AG04450 (cell line): ENCODE results near the gene ZNF20. TPM values are rescaled to one million over a fixed set of nuclear protein-coding genes. Genes with fewer than 3 reads are reported as not detected.

Source experiments
- CTCF ChIA-PET: fragments of 300-600, 350-600 bp; formaldehyde crosslinking; extraction: SDS; loops from one replicate; lab custom pipeline; 2022; ENCODE audit warnings: antibody characterized with exemption, inconsistent platforms; lab: Charles Lee
- POLR2A ChIA-PET: fragments of 350-600 bp; formaldehyde crosslinking; extraction: SDS; loops from one replicate; lab custom pipeline; 2021; ENCODE audit warnings: antibody characterized with exemption, inconsistent platforms; lab: Yijun Ruan, JAX
- DNase-seq: peaks from one replicate; pipeline ENCODE4 v3.0.0-alpha.2; 2011; ENCODE audit warnings: low read depth, low spot score
- H3K27ac ChIP-seq: one replicate; pipeline ENCODE4 v1.5.1; 2012; ENCODE audit warnings: low read depth, low read length, control low read depth
- H3K27me3 ChIP-seq: one replicate; pipeline ENCODE4 v1.6.0; 2012; ENCODE audit warnings: low read length; ENCODE audit not compliant: control insufficient read depth, insufficient read depth
- H3K4me3 ChIP-seq: 2 replicates; pipeline ENCODE4 v1.5.1; 2011; ENCODE audit warnings: mild to moderate bottlenecking, low read depth, low read length, control low read depth
- H3K9me3 ChIP-seq: 2 replicates; pipeline ENCODE4 v1.5.1; 2012; ENCODE audit warnings: low read length; ENCODE audit not compliant: control insufficient read depth, insufficient read depth
- polyA minus RNA-seq: library from RNA; depleted of rRNA, polyadenylated mRNA; stranded (reverse); fragments of >200 nt; gene quantifications from 2 replicates; pipeline ENCODE4 v1.2.3, GENCODE V29; 2011; rRNA and poly(A)+ RNA removed
- polyA plus RNA-seq: library from polyadenylated mRNA; depleted of rRNA; stranded (reverse); fragments of >200 nt; gene quantifications from 2 replicates; pipeline ENCODE4 v1.2.3, GENCODE V29; 2011; rRNA removed
- TF ChIP-seq, protein P1 (sequence below): IDR thresholded peaks from 2 replicates; pipeline ENCODE4 v1.5.1; 2011; ENCODE audit warnings: low read depth, low read length, control low read depth, inconsistent platforms

Gene ZNF20
- 2.4 and 2.7 TPM in 2 replicates for polyA plus RNA-seq
- 3.9 and 6.9 TPM in 2 replicates for polyA minus RNA-seq

DNA sequence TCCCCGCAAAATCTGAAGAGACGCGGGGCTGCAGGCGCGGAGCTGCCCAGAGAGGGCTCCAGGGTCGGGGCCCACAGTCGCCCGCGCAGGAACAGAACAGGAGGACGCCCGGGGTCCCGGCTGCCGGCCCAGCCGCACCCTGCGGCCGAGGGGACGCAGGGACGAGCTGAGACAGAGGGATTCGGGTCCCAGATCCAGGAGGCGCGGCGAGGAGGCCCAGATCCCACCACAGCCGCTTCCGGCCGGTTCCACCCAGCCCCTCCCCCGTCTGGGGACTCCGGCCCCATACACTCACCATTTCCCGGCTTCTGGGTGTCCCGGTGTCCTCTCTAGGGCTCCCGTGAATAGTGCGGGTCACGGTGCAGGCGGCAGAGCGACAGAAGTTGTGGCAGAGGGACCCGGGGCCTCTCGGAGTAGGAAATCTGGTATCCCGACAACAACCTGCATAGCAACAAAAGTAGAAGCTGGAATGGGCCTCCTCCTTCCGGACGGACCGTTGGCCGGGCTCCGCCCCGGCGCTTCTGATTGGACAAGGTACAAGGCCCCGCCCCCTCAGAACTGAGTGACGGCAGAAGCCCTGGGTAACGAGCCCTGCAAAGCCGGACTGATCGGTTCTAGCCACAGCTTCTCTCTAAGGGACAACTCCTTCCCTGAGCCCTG is at the start of gene ZNF20:
ZNF20 (minus strand) TSS at position 466 of the 660 bp plus-strand sequence; CDS start at position 298, 168 bp downstream.
- no peaks in the 10 kb centered on the region for H3K27me3 ChIP-seq
- peak; percentile 78 for DNase-seq
- peak within 1 kb of the TSS; percentile 75 for H3K4me3 ChIP-seq
- ChIA-PET CTCF (interaction anchor here (0.7 to 2.7 kb wide), 12 partner anchors 8 to 342 kb away, joined by 3 to 33 read pairs (median 6); partner anchors contain the start of gene ZNF442), POLR2A (interaction anchor here (0.6 to 1.7 kb wide), 8 partner anchors 17 to 343 kb away, joined by 3 to 6 read pairs (median 4); partner anchors contain the start of genes ZNF433, ZNF625 and ZNF700)
- H3K9me3 ChIP-seq, result peaks cover 38% of the 10 kb centered on the region
- H3K27ac ChIP-seq, result peak within 1 kb of the TSS; percentile 66
- TF ChIP-seq, protein P1, sequence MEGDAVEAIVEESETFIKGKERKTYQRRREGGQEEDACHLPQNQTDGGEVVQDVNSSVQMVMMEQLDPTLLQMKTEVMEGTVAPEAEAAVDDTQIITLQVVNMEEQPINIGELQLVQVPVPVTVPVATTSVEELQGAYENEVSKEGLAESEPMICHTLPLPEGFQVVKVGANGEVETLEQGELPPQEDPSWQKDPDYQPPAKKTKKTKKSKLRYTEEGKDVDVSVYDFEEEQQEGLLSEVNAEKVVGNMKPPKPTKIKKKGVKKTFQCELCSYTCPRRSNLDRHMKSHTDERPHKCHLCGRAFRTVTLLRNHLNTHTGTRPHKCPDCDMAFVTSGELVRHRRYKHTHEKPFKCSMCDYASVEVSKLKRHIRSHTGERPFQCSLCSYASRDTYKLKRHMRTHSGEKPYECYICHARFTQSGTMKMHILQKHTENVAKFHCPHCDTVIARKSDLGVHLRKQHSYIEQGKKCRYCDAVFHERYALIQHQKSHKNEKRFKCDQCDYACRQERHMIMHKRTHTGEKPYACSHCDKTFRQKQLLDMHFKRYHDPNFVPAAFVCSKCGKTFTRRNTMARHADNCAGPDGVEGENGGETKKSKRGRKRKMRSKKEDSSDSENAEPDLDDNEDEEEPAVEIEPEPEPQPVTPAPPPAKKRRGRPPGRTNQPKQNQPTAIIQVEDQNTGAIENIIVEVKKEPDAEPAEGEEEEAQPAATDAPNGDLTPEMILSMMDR, result no peak

DNA sequence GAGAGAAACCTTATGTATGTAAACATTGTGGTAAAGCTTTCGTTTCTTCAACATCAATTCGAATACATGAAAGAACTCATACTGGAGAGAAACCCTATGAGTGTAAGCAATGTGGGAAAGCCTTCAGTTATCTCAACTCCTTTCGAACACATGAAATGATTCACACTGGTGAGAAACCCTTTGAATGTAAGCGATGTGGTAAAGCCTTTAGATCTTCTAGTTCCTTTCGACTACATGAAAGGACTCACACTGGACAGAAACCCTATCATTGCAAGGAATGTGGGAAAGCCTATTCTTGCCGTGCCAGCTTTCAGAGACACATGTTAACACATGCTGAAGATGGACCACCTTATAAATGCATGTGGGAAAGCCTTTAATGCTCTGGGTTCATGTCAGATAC is 47.5 kb upstream of the ZNF20 start:
- Histone ChIP-seq H3K4me3 (no peak overlapping the region), H3K9me3 (peaks cover 61% of the 10 kb centered on the region), H3K27ac (no peak overlapping the region), H3K27me3 (no peaks in the 10 kb centered on the region)
- TF ChIP-seq, protein P1, result no peak
- no peak for DNase-seq
- CTCF ChIA-PET, result no interaction called here
- POLR2A ChIA-PET, result no interaction called here

DNA sequence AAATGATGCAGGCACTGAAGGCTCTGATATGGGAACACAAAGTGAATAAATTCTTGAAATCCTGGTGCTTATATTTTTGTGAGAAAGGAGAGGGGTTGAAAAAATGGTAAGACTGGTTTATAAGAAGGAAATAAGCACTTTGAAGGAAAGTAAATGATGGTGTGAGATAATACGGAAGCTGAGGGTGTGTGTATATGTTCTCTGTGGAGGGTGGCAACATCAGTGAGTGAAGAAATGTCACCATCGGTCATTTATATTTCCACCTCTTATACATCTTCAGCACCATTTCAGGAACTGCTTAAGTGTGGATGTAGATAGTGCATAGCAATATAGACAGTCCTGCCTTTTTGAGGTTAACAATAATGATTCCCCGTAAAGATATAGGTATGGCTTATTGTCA is 40.2 kb upstream of the ZNF20 start:
- no peak overlapping the region for H3K27ac ChIP-seq
- DNase-seq, result no peak
- POLR2A ChIA-PET, result no interaction called here
- H3K9me3 ChIP-seq, result peaks cover 64% of the 10 kb centered on the region
- no peaks in the 10 kb centered on the region for H3K27me3 ChIP-seq
- CTCF ChIA-PET, result no interaction called here
- TF ChIP-seq, protein P1, result no peak
- no peak overlapping the region for H3K4me3 ChIP-seq

DNA sequence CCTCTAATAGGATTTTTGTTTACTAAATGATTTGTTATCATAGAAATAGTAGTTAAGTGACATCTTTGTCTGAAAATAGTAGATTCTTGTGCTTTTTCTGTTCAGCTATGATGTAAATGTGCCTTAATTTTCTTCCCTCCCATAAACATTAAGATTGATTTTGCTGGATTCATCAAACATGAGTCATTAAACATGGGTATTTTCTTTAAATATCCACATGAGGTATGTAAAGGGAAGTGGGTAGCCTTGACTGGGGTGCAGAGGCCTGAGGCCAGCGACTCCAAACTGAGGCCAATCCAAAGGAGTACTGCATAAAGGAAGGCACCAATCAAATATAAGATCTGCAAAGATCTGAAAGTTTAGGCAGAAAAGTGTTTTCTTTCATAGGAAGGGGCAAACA is 26.5 kb upstream of the ZNF20 start:
- ChIA-PET CTCF (no interaction called here), POLR2A (no interaction called here)
- no peaks in the 10 kb centered on the region for H3K27me3 ChIP-seq
- H3K4me3 ChIP-seq, result no peak overlapping the region
- DNase-seq, result no peak
- TF ChIP-seq, protein P1, result no peak
- H3K27ac ChIP-seq, result no peak overlapping the region
- H3K9me3 ChIP-seq, result peaks cover 3% of the 10 kb centered on the region; the same call in 1 of the 2 replicates

DNA sequence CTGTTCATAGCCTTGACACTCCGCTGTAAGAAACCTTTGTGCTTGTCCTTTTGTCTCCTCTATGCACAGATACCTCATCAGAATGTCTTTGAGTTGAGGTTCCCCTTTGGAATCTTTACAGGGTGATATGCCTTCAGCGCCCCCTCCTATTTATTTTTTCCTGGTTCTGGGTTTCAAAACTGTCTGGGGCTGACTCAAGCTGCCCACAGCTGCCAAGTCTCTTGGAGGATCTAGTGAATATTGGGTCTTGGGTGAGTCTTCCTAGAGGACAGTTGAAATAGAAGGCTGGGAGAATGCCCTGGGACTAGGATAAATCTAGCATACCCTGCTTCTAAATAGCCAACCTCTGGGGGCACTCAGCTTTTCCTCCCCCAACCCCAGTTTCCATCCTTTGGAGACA is 23.7 kb upstream of the ZNF20 start:
- Histone ChIP-seq H3K9me3 (peaks cover 9% of the 10 kb centered on the region; the same call in 1 of the 2 replicates), H3K27ac (peak overlapping the region; percentile 47), H3K27me3 (no peaks in the 10 kb centered on the region), H3K4me3 (peak overlapping the region; percentile 92)
- ChIA-PET POLR2A (interaction anchor here (0.5 to 1.5 kb wide), 5 partner anchors 46 to 709 kb away, joined by 3 to 10 read pairs (median 3); partner anchors contain the start of genes ZNF44, ZNF443 and ZNF799), CTCF (interaction anchor here (2.0 kb wide), 1 partner anchor 22 kb away, joined by 5 read pairs; no protein-coding TSS in a partner anchor)
- no peak for DNase-seq
- TF ChIP-seq, protein P1, result no peak
